Measurements from ENCODE around the gene ATP8A2. TPM values are rescaled to one million over a fixed set of nuclear protein-coding genes. Genes with fewer than 3 reads are reported as not detected.

The ATP8A2 gene
- total RNA-seq, 1 donor from 2014 or later: 2.1 TPM

GRCh38 chr13:25415241-25415640 is 43.5 kb downstream of the ATP8A2 start:
- no peak overlapping the region for H3K4me3 ChIP-seq (ENCODE audit: low read length in 3 of 3)
- peaks cover 0 to 3% (median 0%) of the 10 kb centered on the region in 3 donors for H3K9me3 ChIP-seq (ENCODE audit: control insufficient read depth in 3 of 3, low read length in 3 of 3)
- no peaks in the 10 kb centered on the region for H3K36me3 ChIP-seq (ENCODE audit: control insufficient read depth in 3 of 3, insufficient read depth in 3 of 3, low read length in 3 of 3)
- H3K9ac ChIP-seq (ENCODE audit: low read depth in 1 of 3, low read length in 3 of 3): no peak overlapping the region
- no peak overlapping the region for H3K27ac ChIP-seq (ENCODE audit: low read depth, low read length)
- H3K4me1 ChIP-seq (ENCODE audit: control insufficient read depth in 3 of 3, insufficient read depth in 3 of 3, low read length in 3 of 3): no peaks in the 10 kb centered on the region
- peaks cover 0 to 6% (median 3%) of the 10 kb centered on the region in 3 donors for H3K27me3 ChIP-seq (ENCODE audit: control insufficient read depth in 3 of 3, insufficient read depth in 3 of 3, low read length in 3 of 3)

- Histone ChIP-seq H3K27ac (ENCODE audit: low read depth, low read length) (no peak overlapping the region), H3K27me3 (ENCODE audit: control insufficient read depth in 3 of 3, insufficient read depth in 3 of 3, low read length in 3 of 3) (peaks cover 0 to 6% (median 3%) of the 10 kb centered on the region in 3 donors), H3K36me3 (ENCODE audit: control insufficient read depth in 3 of 3, insufficient read depth in 3 of 3, low read length in 3 of 3) (no peaks in the 10 kb centered on the region), H3K9me3 (ENCODE audit: control insufficient read depth in 3 of 3, low read length in 3 of 3) (no peaks in the 10 kb centered on the region), H3K9ac (ENCODE audit: low read depth in 1 of 3, low read length in 3 of 3) (no peak overlapping the region), H3K4me3 (ENCODE audit: low read length in 3 of 3) (no peak overlapping the region), H3K4me1 (ENCODE audit: control insufficient read depth in 3 of 3, insufficient read depth in 3 of 3, low read length in 3 of 3) (no peaks in the 10 kb centered on the region)
These were observed 45.8 kb downstream of the ATP8A2 start for GRCh38 chr13:25417535-25417934.

GRCh38 chr13:25420161-25420560 is 48.4 kb downstream of the ATP8A2 start:
- no peak overlapping the region for H3K27ac ChIP-seq (ENCODE audit: low read depth, low read length)
- no peak overlapping the region for H3K4me3 ChIP-seq (ENCODE audit: low read length in 3 of 3)
- no peaks in the 10 kb centered on the region for H3K36me3 ChIP-seq (ENCODE audit: control insufficient read depth in 3 of 3, insufficient read depth in 3 of 3, low read length in 3 of 3)
- no peak overlapping the region for H3K9ac ChIP-seq (ENCODE audit: low read depth in 1 of 3, low read length in 3 of 3)
- H3K27me3 ChIP-seq (ENCODE audit: control insufficient read depth in 3 of 3, insufficient read depth in 3 of 3, low read length in 3 of 3): peaks cover 0 to 4% (median 3%) of the 10 kb centered on the region in 3 donors
- no peaks in the 10 kb centered on the region for H3K9me3 ChIP-seq (ENCODE audit: control insufficient read depth in 3 of 3, low read length in 3 of 3)
- H3K4me1 ChIP-seq (ENCODE audit: control insufficient read depth in 3 of 3, insufficient read depth in 3 of 3, low read length in 3 of 3): no peaks in the 10 kb centered on the region

- no peak overlapping the region for H3K27ac ChIP-seq (ENCODE audit: low read depth, low read length)
- H3K9me3 ChIP-seq (ENCODE audit: control insufficient read depth in 3 of 3, low read length in 3 of 3): no peaks in the 10 kb centered on the region
- no peaks in the 10 kb centered on the region for H3K36me3 ChIP-seq (ENCODE audit: control insufficient read depth in 3 of 3, insufficient read depth in 3 of 3, low read length in 3 of 3)
- no peak overlapping the region for H3K9ac ChIP-seq (ENCODE audit: low read depth in 1 of 3, low read length in 3 of 3)
- no peaks in the 10 kb centered on the region for H3K4me1 ChIP-seq (ENCODE audit: control insufficient read depth in 3 of 3, insufficient read depth in 3 of 3, low read length in 3 of 3)
- no peak overlapping the region for H3K4me3 ChIP-seq (ENCODE audit: low read length in 3 of 3)
- peaks cover 0 to 3% (median 3%) of the 10 kb centered on the region in 3 donors for H3K27me3 ChIP-seq (ENCODE audit: control insufficient read depth in 3 of 3, insufficient read depth in 3 of 3, low read length in 3 of 3)
These were observed 49.8 kb downstream of the ATP8A2 start for GRCh38 chr13:25421612-25422011.

GRCh38 chr13:25422153-25422552 is 50.4 kb downstream of the ATP8A2 start:
- no peak overlapping the region for H3K9ac ChIP-seq (ENCODE audit: low read depth in 1 of 3, low read length in 3 of 3)
- no peaks in the 10 kb centered on the region for H3K4me1 ChIP-seq (ENCODE audit: control insufficient read depth in 3 of 3, insufficient read depth in 3 of 3, low read length in 3 of 3)
- H3K9me3 ChIP-seq (ENCODE audit: control insufficient read depth in 3 of 3, low read length in 3 of 3): no peaks in the 10 kb centered on the region
- peaks cover 0 to 3% (median 2%) of the 10 kb centered on the region in 3 donors for H3K27me3 ChIP-seq (ENCODE audit: control insufficient read depth in 3 of 3, insufficient read depth in 3 of 3, low read length in 3 of 3)
- no peak overlapping the region for H3K27ac ChIP-seq (ENCODE audit: low read depth, low read length)
- H3K4me3 ChIP-seq (ENCODE audit: low read length in 3 of 3): no peak overlapping the region
- no peaks in the 10 kb centered on the region for H3K36me3 ChIP-seq (ENCODE audit: control insufficient read depth in 3 of 3, insufficient read depth in 3 of 3, low read length in 3 of 3)

- Histone ChIP-seq H3K4me3 (ENCODE audit: low read length in 3 of 3) (no peak overlapping the region), H3K36me3 (ENCODE audit: control insufficient read depth in 3 of 3, insufficient read depth in 3 of 3, low read length in 3 of 3) (no peaks in the 10 kb centered on the region), H3K9me3 (ENCODE audit: control insufficient read depth in 3 of 3, low read length in 3 of 3) (no peaks in the 10 kb centered on the region)
These were observed 52.1 kb downstream of the ATP8A2 start for GRCh38 chr13:25423831-25424230.

GRCh38 chr13:25429466-25429865 is 57.7 kb downstream of the ATP8A2 start:
- Histone ChIP-seq H3K27me3 (ENCODE audit: control insufficient read depth in 3 of 3, insufficient read depth in 3 of 3, low read length in 3 of 3) (no peaks in the 10 kb centered on the region), H3K9ac (ENCODE audit: low read depth in 1 of 3, low read length in 3 of 3) (no peak overlapping the region), H3K27ac (ENCODE audit: low read depth, low read length) (no peak overlapping the region), H3K36me3 (ENCODE audit: control insufficient read depth in 3 of 3, insufficient read depth in 3 of 3, low read length in 3 of 3) (no peaks in the 10 kb centered on the region), H3K4me1 (ENCODE audit: control insufficient read depth in 3 of 3, insufficient read depth in 3 of 3, low read length in 3 of 3) (no peaks in the 10 kb centered on the region), H3K9me3 (ENCODE audit: control insufficient read depth in 3 of 3, low read length in 3 of 3) (no peaks in the 10 kb centered on the region), H3K4me3 (ENCODE audit: low read length in 3 of 3) (no peak overlapping the region)

More at GRCh38 chr13:25423831-25424230, 52.1 kb downstream of the ATP8A2 start:
- Histone ChIP-seq H3K27me3 (ENCODE audit: control insufficient read depth in 3 of 3, insufficient read depth in 3 of 3, low read length in 3 of 3) (no peaks in the 10 kb centered on the region), H3K4me1 (ENCODE audit: control insufficient read depth in 3 of 3, insufficient read depth in 3 of 3, low read length in 3 of 3) (no peaks in the 10 kb centered on the region), H3K27ac (ENCODE audit: low read depth, low read length) (no peak overlapping the region), H3K9ac (ENCODE audit: low read depth in 1 of 3, low read length in 3 of 3) (no peak overlapping the region)

GRCh38 chr13:25432691-25433090 is 60.9 kb downstream of the ATP8A2 start:
- no peaks in the 10 kb centered on the region for H3K36me3 ChIP-seq (ENCODE audit: control insufficient read depth in 3 of 3, insufficient read depth in 3 of 3, low read length in 3 of 3)
- H3K9ac ChIP-seq (ENCODE audit: low read depth in 1 of 3, low read length in 3 of 3): no peak overlapping the region
- no peak overlapping the region for H3K27ac ChIP-seq (ENCODE audit: low read depth, low read length)
- no peak overlapping the region for H3K4me3 ChIP-seq (ENCODE audit: low read length in 3 of 3)
- no peaks in the 10 kb centered on the region for H3K27me3 ChIP-seq (ENCODE audit: control insufficient read depth in 3 of 3, insufficient read depth in 3 of 3, low read length in 3 of 3)
- no peaks in the 10 kb centered on the region for H3K4me1 ChIP-seq (ENCODE audit: control insufficient read depth in 3 of 3, insufficient read depth in 3 of 3, low read length in 3 of 3)
- no peaks in the 10 kb centered on the region for H3K9me3 ChIP-seq (ENCODE audit: control insufficient read depth in 3 of 3, low read length in 3 of 3)

GRCh38 chr13:25440061-25440460 is 68.3 kb downstream of the ATP8A2 start:
- Histone ChIP-seq H3K4me1 (ENCODE audit: control insufficient read depth in 3 of 3, insufficient read depth in 3 of 3, low read length in 3 of 3) (no peaks in the 10 kb centered on the region), H3K27me3 (ENCODE audit: control insufficient read depth in 3 of 3, insufficient read depth in 3 of 3, low read length in 3 of 3) (no peaks in the 10 kb centered on the region), H3K27ac (ENCODE audit: low read depth, low read length) (no peak overlapping the region), H3K9me3 (ENCODE audit: control insufficient read depth in 3 of 3, low read length in 3 of 3) (no peaks in the 10 kb centered on the region), H3K36me3 (ENCODE audit: control insufficient read depth in 3 of 3, insufficient read depth in 3 of 3, low read length in 3 of 3) (no peaks in the 10 kb centered on the region), H3K4me3 (ENCODE audit: low read length in 3 of 3) (no peak overlapping the region), H3K9ac (ENCODE audit: low read depth in 1 of 3, low read length in 3 of 3) (no peak overlapping the region)

GRCh38 chr13:25446261-25446660 is 74.5 kb downstream of the ATP8A2 start:
- H3K36me3 ChIP-seq (ENCODE audit: control insufficient read depth in 3 of 3, insufficient read depth in 3 of 3, low read length in 3 of 3): no peaks in the 10 kb centered on the region
- H3K9ac ChIP-seq (ENCODE audit: low read depth in 1 of 3, low read length in 3 of 3): no peak overlapping the region
- peaks cover 0 to 2% (median 0%) of the 10 kb centered on the region in 3 donors for H3K27me3 ChIP-seq (ENCODE audit: control insufficient read depth in 3 of 3, insufficient read depth in 3 of 3, low read length in 3 of 3)
- no peaks in the 10 kb centered on the region for H3K4me1 ChIP-seq (ENCODE audit: control insufficient read depth in 3 of 3, insufficient read depth in 3 of 3, low read length in 3 of 3)
- H3K4me3 ChIP-seq (ENCODE audit: low read length in 3 of 3): no peak overlapping the region
- H3K9me3 ChIP-seq (ENCODE audit: control insufficient read depth in 3 of 3, low read length in 3 of 3): no peaks in the 10 kb centered on the region
- no peak overlapping the region for H3K27ac ChIP-seq (ENCODE audit: low read depth, low read length)

- H3K9me3 ChIP-seq (ENCODE audit: control insufficient read depth in 3 of 3, low read length in 3 of 3): no peaks in the 10 kb centered on the region
- H3K4me1 ChIP-seq (ENCODE audit: control insufficient read depth in 3 of 3, insufficient read depth in 3 of 3, low read length in 3 of 3): no peaks in the 10 kb centered on the region
- H3K36me3 ChIP-seq (ENCODE audit: control insufficient read depth in 3 of 3, insufficient read depth in 3 of 3, low read length in 3 of 3): no peaks in the 10 kb centered on the region
- no peak overlapping the region for H3K4me3 ChIP-seq (ENCODE audit: low read length in 3 of 3)
- H3K9ac ChIP-seq (ENCODE audit: low read depth in 1 of 3, low read length in 3 of 3): no peak overlapping the region
- H3K27me3 ChIP-seq (ENCODE audit: control insufficient read depth in 3 of 3, insufficient read depth in 3 of 3, low read length in 3 of 3): peaks cover 0 to 2% (median 0%) of the 10 kb centered on the region in 3 donors
- H3K27ac ChIP-seq (ENCODE audit: low read depth, low read length): no peak overlapping the region
These were observed 75.6 kb downstream of the ATP8A2 start for GRCh38 chr13:25447396-25447795.
